AG04450 (cell line): ENCODE results near the gene DFFB. TPM values are rescaled to one million over a fixed set of nuclear protein-coding genes. Genes with fewer than 3 reads are reported as not detected.

Experiments used
- CTCF ChIA-PET: fragments of 300-600, 350-600 bp; formaldehyde crosslinking; extraction: SDS; loops from one replicate; lab custom pipeline; 2022; ENCODE audit warnings: antibody characterized with exemption, inconsistent platforms; lab: Charles Lee
- POLR2A ChIA-PET: fragments of 350-600 bp; formaldehyde crosslinking; extraction: SDS; loops from one replicate; lab custom pipeline; 2021; ENCODE audit warnings: antibody characterized with exemption, inconsistent platforms; lab: Yijun Ruan, JAX
- DNase-seq: peaks from one replicate; pipeline ENCODE4 v3.0.0-alpha.2; 2011; ENCODE audit warnings: low read depth, low spot score
- H3K27ac ChIP-seq: one replicate; pipeline ENCODE4 v1.5.1; 2012; ENCODE audit warnings: low read depth, low read length, control low read depth
- H3K27me3 ChIP-seq: one replicate; pipeline ENCODE4 v1.6.0; 2012; ENCODE audit warnings: low read length; ENCODE audit not compliant: control insufficient read depth, insufficient read depth
- H3K4me3 ChIP-seq: 2 replicates; pipeline ENCODE4 v1.5.1; 2011; ENCODE audit warnings: mild to moderate bottlenecking, low read depth, low read length, control low read depth
- H3K9me3 ChIP-seq: 2 replicates; pipeline ENCODE4 v1.5.1; 2012; ENCODE audit warnings: low read length; ENCODE audit not compliant: control insufficient read depth, insufficient read depth
- polyA plus RNA-seq: library from polyadenylated mRNA; depleted of rRNA; stranded (reverse); fragments of >200 nt; gene quantifications from 2 replicates; pipeline ENCODE4 v1.2.3, GENCODE V29; 2011
- TF ChIP-seq, protein P1 (sequence below): IDR thresholded peaks from 2 replicates; pipeline ENCODE4 v1.5.1; 2011; ENCODE audit warnings: low read depth, low read length, control low read depth, inconsistent platforms

The DFFB gene
- polyA plus RNA-seq, 1 experiment = 6.9 TPM

DNA sequence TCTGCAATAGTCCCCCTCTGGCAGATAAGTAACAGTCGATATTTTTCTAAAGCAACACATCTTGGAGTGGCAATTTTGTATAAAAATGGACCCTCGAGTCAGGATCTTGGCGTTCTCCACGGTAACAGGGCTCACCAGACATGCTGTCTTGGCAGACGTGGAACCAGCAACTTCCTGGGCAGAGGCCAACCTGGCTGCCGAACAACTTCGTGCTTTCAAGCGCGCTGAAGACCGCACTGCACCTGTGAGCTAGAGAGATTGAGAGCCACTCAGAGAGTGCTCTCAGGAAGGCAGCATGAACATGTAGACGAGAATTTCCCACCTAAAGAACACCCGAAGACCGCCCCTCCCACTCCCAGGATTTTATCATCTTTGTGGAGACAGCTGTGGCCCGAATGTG is 35.5 kb downstream of the DFFB start:
- Histone ChIP-seq H3K27ac (no peak overlapping the region), H3K9me3 (peaks cover 3% of the 10 kb centered on the region; the same call in 1 of the 2 replicates), H3K4me3 (no peak overlapping the region), H3K27me3 (no peaks in the 10 kb centered on the region)
- TF ChIP-seq, protein P1, sequence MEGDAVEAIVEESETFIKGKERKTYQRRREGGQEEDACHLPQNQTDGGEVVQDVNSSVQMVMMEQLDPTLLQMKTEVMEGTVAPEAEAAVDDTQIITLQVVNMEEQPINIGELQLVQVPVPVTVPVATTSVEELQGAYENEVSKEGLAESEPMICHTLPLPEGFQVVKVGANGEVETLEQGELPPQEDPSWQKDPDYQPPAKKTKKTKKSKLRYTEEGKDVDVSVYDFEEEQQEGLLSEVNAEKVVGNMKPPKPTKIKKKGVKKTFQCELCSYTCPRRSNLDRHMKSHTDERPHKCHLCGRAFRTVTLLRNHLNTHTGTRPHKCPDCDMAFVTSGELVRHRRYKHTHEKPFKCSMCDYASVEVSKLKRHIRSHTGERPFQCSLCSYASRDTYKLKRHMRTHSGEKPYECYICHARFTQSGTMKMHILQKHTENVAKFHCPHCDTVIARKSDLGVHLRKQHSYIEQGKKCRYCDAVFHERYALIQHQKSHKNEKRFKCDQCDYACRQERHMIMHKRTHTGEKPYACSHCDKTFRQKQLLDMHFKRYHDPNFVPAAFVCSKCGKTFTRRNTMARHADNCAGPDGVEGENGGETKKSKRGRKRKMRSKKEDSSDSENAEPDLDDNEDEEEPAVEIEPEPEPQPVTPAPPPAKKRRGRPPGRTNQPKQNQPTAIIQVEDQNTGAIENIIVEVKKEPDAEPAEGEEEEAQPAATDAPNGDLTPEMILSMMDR = no peak
- ChIA-PET CTCF (no interaction called here), POLR2A (no interaction called here)
- DNase-seq = no peak

- ChIA-PET POLR2A (no interaction called here), CTCF (no interaction called here)
- DNase-seq = no peak
- H3K4me3 ChIP-seq = no peak overlapping the region
- TF ChIP-seq, protein P1 = no peak
- peaks cover 6% of the 10 kb centered on the region for H3K9me3 ChIP-seq
- H3K27ac ChIP-seq = no peak overlapping the region
- no peaks in the 10 kb centered on the region for H3K27me3 ChIP-seq
Measured at GRCh38 chr1:3893190-3893589, 35.9 kb downstream of the DFFB start.

DNA sequence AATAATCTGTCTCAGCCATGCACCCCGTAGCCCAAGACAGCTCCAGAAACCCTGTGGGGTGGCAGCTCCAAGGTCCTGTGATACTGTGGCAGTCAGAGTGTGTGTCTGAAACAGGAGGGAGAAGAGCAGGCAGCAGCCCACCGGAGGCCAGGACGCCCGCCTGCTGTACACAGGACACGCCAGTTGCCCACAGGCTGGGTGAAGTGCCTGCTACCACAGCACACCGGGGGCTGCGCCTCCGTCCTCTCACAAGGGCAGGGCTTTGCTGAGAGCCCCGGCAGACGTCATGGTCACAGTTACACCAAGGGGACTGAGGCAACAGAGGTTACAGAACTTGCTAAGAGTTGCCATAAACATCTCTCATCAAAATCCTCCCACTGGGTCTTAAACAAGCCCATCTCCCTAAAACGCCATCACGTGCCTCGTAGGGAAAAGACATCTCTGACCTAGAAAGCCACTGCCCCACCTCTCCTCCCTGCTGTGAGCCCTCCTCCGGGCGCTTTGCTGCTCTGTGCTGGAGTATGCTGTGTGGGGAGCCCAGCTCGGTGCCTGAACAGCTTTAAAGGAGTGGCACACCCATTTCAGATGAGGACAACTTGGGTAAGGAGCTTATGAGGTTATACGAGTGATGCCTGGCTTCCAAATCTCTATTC is 37.5 kb downstream of the DFFB start:
- no peak for DNase-seq

GRCh38 chr1:3895279-3895950 is 38.1 kb downstream of the DFFB start:
- ChIA-PET POLR2A (interaction anchor here (0.6 kb wide), 1 partner anchor 85 kb away, joined by 3 read pairs; no protein-coding TSS in a partner anchor), CTCF (no interaction called here)
- DNase-seq = no peak
- Histone ChIP-seq H3K27ac (peak overlapping the region; percentile 39), H3K9me3 (peaks cover 8% of the 10 kb centered on the region), H3K27me3 (no peaks in the 10 kb centered on the region), H3K4me3 (no peak overlapping the region)
- TF ChIP-seq, protein P1 = no peak

More for the DNA sequence above, 37.5 kb downstream of the DFFB start:
- H3K27me3 ChIP-seq = no peaks in the 10 kb centered on the region
- TF ChIP-seq, protein P1 = no peak
- ChIA-PET CTCF (no interaction called here), POLR2A (no interaction called here)
- H3K4me3 ChIP-seq = no peak overlapping the region
- peaks cover 8% of the 10 kb centered on the region for H3K9me3 ChIP-seq
- H3K27ac ChIP-seq = no peak overlapping the region

- no peak overlapping the region for H3K27ac ChIP-seq
- POLR2A ChIA-PET = interaction anchor here (0.6 kb wide), 1 partner anchor 85 kb away, joined by 3 read pairs; no protein-coding TSS in a partner anchor
- CTCF ChIA-PET = no interaction called here
Measured at GRCh38 chr1:3895951-3896325, 38.7 kb downstream of the DFFB start.

More at GRCh38 chr1:3895951-3896325, 38.7 kb downstream of the DFFB start:
- DNase-seq = no peak
- TF ChIP-seq, protein P1 = no peak
- no peak overlapping the region for H3K4me3 ChIP-seq
- no peaks in the 10 kb centered on the region for H3K27me3 ChIP-seq
- H3K9me3 ChIP-seq = peaks cover 8% of the 10 kb centered on the region
